Loucy (cell line): ENCODE results near the gene AKR1C1.
"Not testable (repeated sequence)": the region's sequence is repeated elsewhere in the genome, so short reads cannot be mapped to it uniquely, and the experiment has no call there.

Experiments
- H2AFZ ChIP-seq: fragments of 200-600 bp; sonication (generic); 2 replicates; pipeline ENCODE4 v1.6.0; 2016; ENCODE audit warnings: antibody characterized with exemption, mild to moderate bottlenecking, low read length, moderate library complexity
- H3F3A ChIP-seq: fragments of 200-600 bp; 2 replicates; pipeline ENCODE4 v1.6.0; 2016; ENCODE audit warnings: antibody characterized with exemption, low read depth, mild to moderate bottlenecking
- H3K27me3 ChIP-seq: fragments of 200-600 bp; sonication (generic); 2 replicates; pipeline ENCODE4 v1.6.1; 2014; ENCODE audit warnings: low read length, mild to moderate bottlenecking; ENCODE audit not compliant: insufficient read depth, poor library complexity, severe bottlenecking
- H3K36me3 ChIP-seq: fragments of 200-600 bp; sonication (generic); 2 replicates; pipeline ENCODE4 v1.6.1; 2016; ENCODE audit warnings: low read length; ENCODE audit not compliant: insufficient read depth
- H3K4me1 ChIP-seq: fragments of 200-600 bp; sonication (generic); 2 replicates; pipeline ENCODE4 v1.5.1; 2014; ENCODE audit warnings: low read length, mild to moderate bottlenecking; ENCODE audit not compliant: insufficient read depth, poor library complexity, severe bottlenecking
- H3K4me2 ChIP-seq: fragments of 200-600 bp; sonication (generic); 2 replicates; pipeline ENCODE4 v1.6.0; 2014; ENCODE audit warnings: antibody characterized with exemption, low read length, low read depth, mild to moderate bottlenecking; ENCODE audit not compliant: poor library complexity, severe bottlenecking
- H3K4me3 ChIP-seq: fragments of 200-600 bp; sonication (generic); 2 replicates; pipeline ENCODE4 v1.5.1; 2014; ENCODE audit warnings: low read length, mild to moderate bottlenecking, mixed read lengths; ENCODE audit not compliant: poor library complexity, severe bottlenecking
- H3K79me2 ChIP-seq: fragments of 200-600 bp; sonication (generic); 2 replicates; pipeline ENCODE4 v1.6.1; 2014; ENCODE audit warnings: low read length; ENCODE audit not compliant: insufficient read depth
- H3K9ac ChIP-seq: fragments of 200-600 bp; sonication (generic); 2 replicates; pipeline ENCODE4 v1.6.0; 2014; ENCODE audit warnings: mild to moderate bottlenecking, low read depth, low read length, moderate library complexity; ENCODE audit not compliant: poor library complexity, severe bottlenecking
- H3K9me2 ChIP-seq: fragments of 200-600 bp; sonication (generic); replicated peaks from 2 replicates; pipeline ENCODE4 v1.6.1; 2016; ENCODE audit warnings: low read depth, low read length, mixed read lengths
- H3K9me3 ChIP-seq: fragments of 200-600 bp; sonication (generic); 2 replicates; pipeline ENCODE4 v1.6.1; 2014; ENCODE audit warnings: mild to moderate bottlenecking, antibody characterized with exemption, low read length, low read depth; ENCODE audit not compliant: insufficient read depth
- H4K20me1 ChIP-seq: fragments of 200-600 bp; sonication (generic); 2 replicates; pipeline ENCODE4 v1.6.0; 2014; ENCODE audit warnings: antibody characterized with exemption, low read length, mild to moderate bottlenecking; ENCODE audit not compliant: insufficient read depth, poor library complexity, severe bottlenecking
- EZH2phosphoT487 ChIP-seq: fragments of 200-600 bp; IDR thresholded peaks from 2 replicates; pipeline ENCODE4 v1.6.1; 2018; ENCODE audit warnings: antibody characterized with exemption, mild to moderate bottlenecking, moderate library complexity, borderline replicate concordance
- TF ChIP-seq, protein P1 (sequence below): fragments of 200-600 bp; sonication (generic); conservative IDR thresholded peaks from 2 replicates; pipeline ENCODE4 v1.5.1; 2014; ENCODE audit warnings: mild to moderate bottlenecking, antibody characterized with exemption, low read length

The AKR1C1 gene

DNA sequence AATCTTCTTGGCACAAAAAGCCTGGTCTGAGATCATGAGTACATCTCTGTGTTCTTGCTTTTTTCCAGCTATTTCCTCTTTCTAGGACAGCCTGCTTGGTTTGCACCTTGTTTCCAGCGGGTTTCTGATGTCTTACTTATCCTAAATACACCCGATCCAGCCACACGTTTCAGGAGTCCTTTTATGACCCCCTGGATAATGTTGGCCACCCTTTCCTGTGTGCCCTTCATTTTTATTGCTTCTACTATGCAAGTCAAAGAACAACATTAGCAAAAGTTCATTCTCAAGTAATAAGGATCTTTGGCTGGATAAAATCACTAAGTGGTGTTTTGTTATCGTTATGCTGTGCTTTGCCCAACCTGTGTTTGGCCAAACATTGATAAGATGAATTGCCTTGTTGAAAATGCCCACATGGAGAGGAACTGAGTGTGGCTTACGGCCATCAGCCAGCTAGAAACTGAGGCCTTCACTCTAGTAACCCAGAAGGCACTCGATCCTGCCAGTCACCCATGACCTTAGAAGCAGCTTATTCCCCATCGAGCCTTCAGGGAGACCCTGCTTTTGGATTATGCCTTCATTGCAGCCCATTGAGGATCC is 28.7 kb upstream of the AKR1C1 start:
- H3K4me1 ChIP-seq = no peaks in the 10 kb centered on the region
- no peak overlapping the region for H2AFZ ChIP-seq
- H3K4me3 ChIP-seq = no peak overlapping the region
- no peak overlapping the region for H3K9ac ChIP-seq
- no peaks in the 10 kb centered on the region for H3K27me3 ChIP-seq
- no peaks in the 10 kb centered on the region for H3K9me2 ChIP-seq
- no peaks in the 10 kb centered on the region for H3K36me3 ChIP-seq
- no peak for TF ChIP-seq EZH2phosphoT487
- TF ChIP-seq, protein P1, sequence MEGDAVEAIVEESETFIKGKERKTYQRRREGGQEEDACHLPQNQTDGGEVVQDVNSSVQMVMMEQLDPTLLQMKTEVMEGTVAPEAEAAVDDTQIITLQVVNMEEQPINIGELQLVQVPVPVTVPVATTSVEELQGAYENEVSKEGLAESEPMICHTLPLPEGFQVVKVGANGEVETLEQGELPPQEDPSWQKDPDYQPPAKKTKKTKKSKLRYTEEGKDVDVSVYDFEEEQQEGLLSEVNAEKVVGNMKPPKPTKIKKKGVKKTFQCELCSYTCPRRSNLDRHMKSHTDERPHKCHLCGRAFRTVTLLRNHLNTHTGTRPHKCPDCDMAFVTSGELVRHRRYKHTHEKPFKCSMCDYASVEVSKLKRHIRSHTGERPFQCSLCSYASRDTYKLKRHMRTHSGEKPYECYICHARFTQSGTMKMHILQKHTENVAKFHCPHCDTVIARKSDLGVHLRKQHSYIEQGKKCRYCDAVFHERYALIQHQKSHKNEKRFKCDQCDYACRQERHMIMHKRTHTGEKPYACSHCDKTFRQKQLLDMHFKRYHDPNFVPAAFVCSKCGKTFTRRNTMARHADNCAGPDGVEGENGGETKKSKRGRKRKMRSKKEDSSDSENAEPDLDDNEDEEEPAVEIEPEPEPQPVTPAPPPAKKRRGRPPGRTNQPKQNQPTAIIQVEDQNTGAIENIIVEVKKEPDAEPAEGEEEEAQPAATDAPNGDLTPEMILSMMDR = no peak
- no peaks in the 10 kb centered on the region for H3K79me2 ChIP-seq
- H3K9me3 ChIP-seq = no peaks in the 10 kb centered on the region
- H3F3A ChIP-seq = no peaks in the 10 kb centered on the region
- no peak overlapping the region for H3K4me2 ChIP-seq
- no peaks in the 10 kb centered on the region for H4K20me1 ChIP-seq

DNA sequence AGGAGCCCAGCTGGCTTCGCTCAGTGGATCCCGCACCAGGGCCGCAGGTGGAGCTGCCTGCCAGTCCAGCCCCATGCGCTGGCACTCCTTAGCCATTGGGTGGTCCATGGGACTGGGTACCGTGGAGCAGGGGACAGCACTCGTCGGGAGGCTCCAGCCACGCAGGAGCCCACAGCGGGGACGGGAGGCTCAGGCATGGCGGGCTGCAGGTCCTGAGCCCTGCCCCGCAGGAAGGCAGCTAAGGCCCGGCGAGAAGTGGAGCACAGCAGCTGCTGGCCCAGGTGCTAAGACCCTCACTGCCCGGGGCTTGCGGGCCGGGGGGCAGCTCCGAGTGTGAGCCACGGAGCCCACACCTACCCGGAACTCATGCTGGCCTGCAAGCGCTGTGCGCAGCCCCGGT is 25.9 kb upstream of the AKR1C1 start:
- no peaks in the 10 kb centered on the region for H3F3A ChIP-seq
- H3K9me3 ChIP-seq = no peaks in the 10 kb centered on the region
- H3K27me3 ChIP-seq = no peaks in the 10 kb centered on the region
- no peaks in the 10 kb centered on the region for H4K20me1 ChIP-seq
- H3K4me3 ChIP-seq = no peak overlapping the region
- no peak overlapping the region for H3K4me2 ChIP-seq
- H3K9ac ChIP-seq = no peak overlapping the region
- TF ChIP-seq, protein P1 = no peak
- TF ChIP-seq EZH2phosphoT487 = no peak
- H3K36me3 ChIP-seq = no peaks in the 10 kb centered on the region
- no peaks in the 10 kb centered on the region for H3K4me1 ChIP-seq
- H3K79me2 ChIP-seq = no peaks in the 10 kb centered on the region
- no peaks in the 10 kb centered on the region for H3K9me2 ChIP-seq
- no peak overlapping the region for H2AFZ ChIP-seq

DNA sequence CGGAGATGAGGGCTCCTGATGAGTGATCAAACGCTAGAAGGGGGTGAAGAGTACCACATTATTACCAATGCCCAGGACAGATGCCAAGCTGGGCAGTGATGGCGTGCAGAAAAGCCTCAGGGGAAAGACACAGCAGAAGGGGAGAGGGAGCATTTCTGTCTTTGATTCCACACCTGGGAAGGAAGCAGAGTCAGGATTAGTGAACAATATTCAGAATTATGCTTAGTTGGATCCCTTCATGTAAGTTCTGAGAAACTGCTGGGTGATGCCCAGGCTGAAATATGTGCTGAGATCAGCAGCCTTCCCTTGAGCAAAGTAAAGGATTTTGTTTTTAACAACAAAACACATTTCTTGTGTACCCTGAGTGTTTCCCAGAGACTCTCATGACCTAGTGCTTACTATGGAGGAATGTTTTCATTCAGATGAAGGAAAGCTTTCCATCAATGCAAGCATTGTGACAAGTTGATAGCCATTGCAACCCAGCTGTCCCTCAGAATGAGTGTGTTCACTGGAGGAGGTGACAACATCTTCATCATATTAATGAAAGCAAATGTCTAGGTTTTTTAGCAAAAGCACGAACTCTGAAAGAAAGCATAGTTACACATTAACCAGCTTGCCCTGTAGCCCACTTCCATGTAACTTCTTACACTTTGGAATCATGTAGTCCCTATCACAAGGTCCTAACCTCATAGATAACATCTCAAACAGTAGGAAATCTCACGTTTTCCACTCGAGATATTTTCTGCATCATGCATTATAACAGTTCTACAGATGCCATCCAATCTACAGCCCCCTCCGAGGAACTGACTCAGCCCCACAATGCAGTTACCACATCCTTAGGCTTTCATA is 23.8 kb upstream of the AKR1C1 start:
- H3K79me2 ChIP-seq = no peaks in the 10 kb centered on the region
- H3K9ac ChIP-seq = no peak overlapping the region
- H4K20me1 ChIP-seq = no peaks in the 10 kb centered on the region
- no peaks in the 10 kb centered on the region for H3K4me1 ChIP-seq
- H3K36me3 ChIP-seq = no peaks in the 10 kb centered on the region
- H3F3A ChIP-seq = no peaks in the 10 kb centered on the region
- TF ChIP-seq EZH2phosphoT487 = no peak
- TF ChIP-seq, protein P1 = no peak
- H3K9me2 ChIP-seq = no peaks in the 10 kb centered on the region
- no peak overlapping the region for H3K4me2 ChIP-seq
- no peak overlapping the region for H2AFZ ChIP-seq
- H3K27me3 ChIP-seq = no peaks in the 10 kb centered on the region
- H3K9me3 ChIP-seq = no peaks in the 10 kb centered on the region
- no peak overlapping the region for H3K4me3 ChIP-seq

DNA sequence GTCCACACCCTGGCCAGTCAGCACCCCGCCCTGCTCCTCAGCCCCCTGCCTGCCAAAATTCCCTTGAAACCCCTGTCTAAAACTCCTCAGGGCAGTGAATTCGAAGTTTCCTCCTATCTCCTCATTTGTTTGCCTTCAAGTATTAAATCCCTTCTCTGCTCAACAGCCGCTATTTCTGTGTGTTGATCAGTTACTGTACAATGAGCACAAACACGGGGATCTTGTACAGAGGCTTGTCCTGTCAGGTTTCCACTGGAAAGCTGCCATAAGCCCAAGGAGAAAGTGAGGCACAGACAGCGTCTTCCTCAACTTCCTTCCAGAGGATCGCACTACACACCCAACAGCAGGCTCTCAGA is 23.2 kb upstream of the AKR1C1 start:
- H3K4me1 ChIP-seq, H3K4me2 ChIP-seq, H3K36me3 ChIP-seq, H3F3A ChIP-seq, H3K9me2 ChIP-seq, H3K9ac ChIP-seq, H3K4me3 ChIP-seq, H2AFZ ChIP-seq, H3K79me2 ChIP-seq, H4K20me1 ChIP-seq, H3K27me3 ChIP-seq, H3K9me3 ChIP-seq: not testable (repeated sequence)

DNA sequence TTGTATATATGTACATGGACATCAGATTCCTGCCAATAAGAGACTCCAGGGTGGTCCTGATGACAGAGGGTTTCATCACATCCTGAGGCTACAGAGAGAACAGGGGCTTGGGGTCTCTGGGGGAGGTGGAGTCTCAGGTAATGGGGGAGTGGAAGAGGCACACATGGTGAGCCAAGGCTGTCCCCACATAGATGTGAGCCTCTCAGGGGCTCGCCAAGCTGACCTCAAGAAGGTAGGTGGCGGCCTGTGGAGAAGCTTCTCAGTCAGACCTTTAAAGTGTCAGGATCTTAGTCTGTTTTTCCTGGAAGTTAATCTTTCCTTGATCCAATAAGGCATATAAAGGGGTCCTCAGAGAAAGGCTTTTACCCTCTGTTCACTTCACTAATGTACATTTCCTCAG is 22.3 kb upstream of the AKR1C1 start:
- not testable (repeated sequence) for H3K79me2 ChIP-seq, H3K9ac ChIP-seq, H3K9me2 ChIP-seq, H3F3A ChIP-seq, H3K4me2 ChIP-seq, H3K27me3 ChIP-seq, H3K9me3 ChIP-seq, H3K4me1 ChIP-seq, H3K36me3 ChIP-seq, H4K20me1 ChIP-seq, H3K4me3 ChIP-seq, H2AFZ ChIP-seq
